ENCODE results near the gene FGD2.

DNA sequence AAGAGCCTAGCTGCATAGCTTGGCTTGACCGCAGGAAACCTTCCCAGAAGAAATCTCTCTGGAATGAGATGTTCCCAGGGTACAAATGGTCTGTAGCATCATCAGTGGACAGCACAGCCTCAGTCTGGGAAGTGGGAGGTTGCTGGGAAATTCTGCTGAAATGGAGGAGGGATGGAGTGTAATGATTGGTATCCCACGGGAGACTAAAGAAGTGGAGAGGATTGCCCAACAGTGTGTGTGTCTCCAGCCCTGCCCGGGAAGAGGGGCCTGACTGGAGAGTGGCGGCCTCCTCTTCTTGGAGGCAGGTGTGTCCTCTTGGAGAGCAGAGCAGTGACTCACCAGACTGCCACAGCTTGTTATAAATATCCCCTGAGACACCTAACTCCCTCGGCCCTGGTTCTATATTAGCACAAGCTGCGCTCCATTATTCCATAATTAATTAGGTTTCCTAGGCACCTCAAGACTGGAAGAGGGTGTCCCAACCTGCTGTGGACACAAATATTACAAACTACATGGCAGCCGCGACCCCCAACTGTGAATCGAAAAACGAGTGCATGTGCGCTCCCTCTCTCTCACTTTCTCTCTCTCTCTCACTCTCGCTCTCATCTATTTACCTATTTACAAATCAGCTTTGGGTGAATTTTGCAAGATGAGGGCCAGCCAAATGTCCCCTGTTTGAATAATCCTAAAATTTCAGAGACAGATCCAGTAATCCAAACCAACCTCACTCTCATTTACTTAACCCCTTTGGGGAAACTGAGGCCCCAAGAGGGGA is 68.8 kb downstream of the FGD2 start:
- TF ChIP-seq POLR2A (IDR thresholded peaks at IDR 0.05; ENCODE audit: low read length) (no peak), GATA1 (IDR thresholded peaks at IDR 0.05; ENCODE audit: low read depth, low read length) (no peak)
